Fibroblast of lung (primary cell): ENCODE results near the gene PIK3IP1. TPM values are rescaled to one million over a fixed set of nuclear protein-coding genes. Genes with fewer than 3 reads are reported as not detected.

Experiments used
- DNase-seq, 2 donors: peaks; one replicate each; pipeline versions ENCODE4 v3.0.0 to v3.0.0-alpha.2; 2010; ENCODE audit warnings: low read depth in 2 of 2
- H2AFZ ChIP-seq: 2 replicates; pipeline ENCODE4 v1.5.1; 2012; ENCODE audit warnings: low read length, control low read depth, inconsistent platforms
- H3K27ac ChIP-seq: 2 replicates; pipeline ENCODE4 v1.5.1; 2011; ENCODE audit warnings: low read length, control low read depth; ENCODE audit not compliant: insufficient read depth
- H3K27me3 ChIP-seq: 2 replicates; pipeline ENCODE4 v1.5.1; 2011; ENCODE audit warnings: mild to moderate bottlenecking, low read length; ENCODE audit not compliant: control insufficient read depth, insufficient read depth
- H3K36me3 ChIP-seq: 2 replicates; pipeline ENCODE4 v1.5.1; 2011; ENCODE audit warnings: low read length; ENCODE audit not compliant: control insufficient read depth, insufficient read depth
- H3K4me1 ChIP-seq: 2 replicates; pipeline ENCODE4 v1.5.1; 2011; ENCODE audit warnings: low read length; ENCODE audit not compliant: control insufficient read depth, insufficient read depth; ENCODE audit errors: extremely low read depth
- H3K4me2 ChIP-seq: 2 replicates; pipeline ENCODE4 v1.5.1; 2011; ENCODE audit warnings: low read length, control low read depth; ENCODE audit not compliant: insufficient read depth; ENCODE audit errors: extremely low read depth
- H3K4me3 ChIP-seq, 4 experiments: fragments of 200-600 bp in 1 of 4; sonication (generic) in 1 of 4; replicated peaks in 1 of 4; 2 replicates each; pipeline ENCODE4 v1.5.1; 2011 to 2016; ENCODE audit warnings: low read length in 4 of 4, low read depth in 3 of 4, mild to moderate bottlenecking in 3 of 4, control low read depth in 2 of 4, inconsistent platforms in 1 of 4, mixed read lengths in 1 of 4; ENCODE audit not compliant: insufficient read depth in 1 of 4; ENCODE audit errors: control extremely low read depth in 1 of 4
- H3K79me2 ChIP-seq: 2 replicates; pipeline ENCODE4 v1.5.1; 2012; ENCODE audit warnings: mild to moderate bottlenecking, low read length, inconsistent platforms; ENCODE audit not compliant: control insufficient read depth, insufficient read depth
- H3K9ac ChIP-seq: 2 replicates; pipeline ENCODE4 v1.5.1; 2011; ENCODE audit warnings: mild to moderate bottlenecking, low read length, control low read depth; ENCODE audit not compliant: insufficient read depth
- H3K9me3 ChIP-seq: 2 replicates; pipeline ENCODE4 v1.5.1; 2012; ENCODE audit warnings: low read depth, low read length; ENCODE audit not compliant: control insufficient read depth, insufficient read depth
- H4K20me1 ChIP-seq: 2 replicates; pipeline ENCODE4 v1.5.1; 2011; ENCODE audit warnings: low read length; ENCODE audit not compliant: control insufficient read depth, insufficient read depth; ENCODE audit errors: extremely low read depth
- CTCF ChIP-seq, 2 donors: IDR thresholded peaks in 1 of 2; conservative IDR thresholded peaks in 1 of 2; 1 replicate in 1 of 2; 2 replicates in 1 of 2; pipeline ENCODE4 v1.5.1; 2011 to 2012; ENCODE audit warnings: low read length in 2 of 2, control low read depth in 1 of 2, inconsistent platforms in 1 of 2, low read depth in 1 of 2, mild to moderate bottlenecking in 1 of 2
- EZH2 ChIP-seq: IDR thresholded peaks from 2 replicates; pipeline ENCODE4 v1.5.1; 2012; ENCODE audit warnings: low read length, control low read depth, mild to moderate bottlenecking; ENCODE audit errors: missing control alignments
- polyA plus RNA-seq, 2 donors: library from polyadenylated mRNA; depleted of rRNA in 1 of 2; stranded (reverse) in 1 of 2; unstranded in 1 of 2; fragments of >200 nt; gene quantifications; 2 replicates each; pipeline ENCODE4 v1.2.1, GENCODE V29; 2011 to 2012; ENCODE audit warnings: missing spikeins in 1 of 2
- total RNA-seq: library from RNA; depleted of rRNA; stranded (reverse); fragments of >200 nt; gene quantifications from 2 replicates; pipeline ENCODE4 v1.2.1, GENCODE V29; 2014

Gene PIK3IP1
- total and polyA plus RNA-seq, 2 donors (not counting 1 experiment from before 2014, with no cell fraction given), result 32.1 to 81.6 TPM

- no peak overlapping the region for H3K4me3 ChIP-seq
- H3K4me1 ChIP-seq, result peaks cover 10% of the 10 kb centered on the region
- no peak overlapping the region for H3K27ac ChIP-seq
- H4K20me1 ChIP-seq, result peaks cover 2% of the 10 kb centered on the region
- no peak overlapping the region for H2AFZ ChIP-seq
- H3K9ac ChIP-seq, result no peak overlapping the region
- no peaks in the 10 kb centered on the region for H3K9me3 ChIP-seq
- peak in 1 of 2 donors; percentile 93 for DNase-seq
- H3K4me2 ChIP-seq, result no peak overlapping the region
- H3K36me3 ChIP-seq, result no peaks in the 10 kb centered on the region
- no peaks in the 10 kb centered on the region for H3K79me2 ChIP-seq
- no peak for TF ChIP-seq EZH2
- peak in 1 of 2 donors; percentile 22 for TF ChIP-seq CTCF (conservative IDR thresholded peaks at IDR 0.05 in 1 of 2, IDR thresholded peaks at IDR 0.05 in 1 of 2; ENCODE audit: low read depth in 1 of 2, low read length in 2 of 2)
- H3K27me3 ChIP-seq, result no peaks in the 10 kb centered on the region
These were observed 50.4 kb downstream of the PIK3IP1 start for GRCh38 chr22:31241936-31242335.

- Histone ChIP-seq H3K79me2 (no peaks in the 10 kb centered on the region), H3K9me3 (no peaks in the 10 kb centered on the region), H2AFZ (no peak overlapping the region), H3K27me3 (no peaks in the 10 kb centered on the region), H3K4me1 (peaks cover 10% of the 10 kb centered on the region), H3K36me3 (no peaks in the 10 kb centered on the region), H3K4me3 (no peak overlapping the region), H3K9ac (no peak overlapping the region), H3K27ac (no peak overlapping the region), H4K20me1 (peaks cover 2% of the 10 kb centered on the region), H3K4me2 (no peak overlapping the region)
- no peak for TF ChIP-seq EZH2
- TF ChIP-seq CTCF (conservative IDR thresholded peaks at IDR 0.05 in 1 of 2, IDR thresholded peaks at IDR 0.05 in 1 of 2; ENCODE audit: low read depth in 1 of 2, low read length in 2 of 2), result no peak
- DNase-seq, result peak in 1 of 2 donors; percentile 49
These were observed 51.1 kb downstream of the PIK3IP1 start for GRCh38 chr22:31241200-31241599.

GRCh38 chr22:31239771-31240370 is 52.4 kb downstream of the PIK3IP1 start:
- Histone ChIP-seq H3K79me2 (no peaks in the 10 kb centered on the region), H3K4me3 (no peak overlapping the region), H3K27ac (no peak overlapping the region), H3K27me3 (no peaks in the 10 kb centered on the region), H4K20me1 (peaks cover 2% of the 10 kb centered on the region), H3K9ac (no peak overlapping the region), H3K4me2 (no peak overlapping the region), H3K9me3 (no peaks in the 10 kb centered on the region), H3K36me3 (no peaks in the 10 kb centered on the region), H2AFZ (no peak overlapping the region), H3K4me1 (peaks cover 10% of the 10 kb centered on the region)
- peak; percentile 12 to 48 for DNase-seq
- no peak for TF ChIP-seq EZH2
- TF ChIP-seq CTCF (conservative IDR thresholded peaks at IDR 0.05 in 1 of 2, IDR thresholded peaks at IDR 0.05 in 1 of 2; ENCODE audit: low read depth in 1 of 2, low read length in 2 of 2), result no peak
